CD4-positive, alpha-beta memory T cell (primary cell): ENCODE measurements around the gene CASP8AP2. TPM values are rescaled to one million over a fixed set of nuclear protein-coding genes. Genes with fewer than 3 reads are reported as not detected.
"Not testable (repeated sequence)": the region's sequence is repeated elsewhere in the genome, so short reads cannot be mapped to it uniquely, and the experiment has no call there.

Source experiments
- CTCF ChIA-PET: fragments of 350-600 bp; sonication (Branson Sonifier 250); formaldehyde crosslinking; loops from one replicate; lab custom pipeline; 2021; ENCODE audit warnings: inconsistent platforms; ENCODE audit not compliant: partially characterized antibody; lab: Charles Lee
- POLR2A ChIA-PET: fragments of 350-600 bp; sonication (Branson Sonifier 250); formaldehyde crosslinking; loops from one replicate; lab custom pipeline; 2021; ENCODE audit not compliant: partially characterized antibody; lab: Charles Lee
- DNase-seq, 5 donors: peaks; one replicate each; pipeline versions ENCODE4 v3.0.0 to v3.0.0-alpha.2; 2020 to 2022; ENCODE audit warnings: mixed read lengths in 1 of 5
- H3K27ac ChIP-seq: one replicate; pipeline ENCODE4 v1.7.0; 2013; ENCODE audit warnings: low read depth, low read length
- H3K27me3 ChIP-seq: 2 replicates; pipeline ENCODE4 v1.7.0; 2013; ENCODE audit warnings: mild to moderate bottlenecking, low read length, moderate library complexity; ENCODE audit not compliant: insufficient read depth
- H3K36me3 ChIP-seq: 2 replicates; pipeline ENCODE4 v1.7.0; 2013; ENCODE audit warnings: mild to moderate bottlenecking, low read length, moderate library complexity; ENCODE audit not compliant: insufficient read depth
- H3K4me1 ChIP-seq: 2 replicates; pipeline ENCODE4 v1.7.0; 2013; ENCODE audit warnings: mild to moderate bottlenecking, low read length, moderate library complexity; ENCODE audit not compliant: insufficient read depth
- H3K4me3 ChIP-seq, 2 donors: one replicate each; pipeline ENCODE4 v1.7.0; 2013; ENCODE audit warnings: low read length in 2 of 2, mild to moderate bottlenecking in 1 of 2
- H3K9me3 ChIP-seq, 2 donors: one replicate each; pipeline ENCODE4 v1.7.0; 2013; ENCODE audit warnings: low read length in 2 of 2, control low read depth in 1 of 2; ENCODE audit not compliant: control insufficient read depth in 1 of 2
- H3K27ac Mint-ChIP-seq, 7 donors: one replicate each; pipeline ENCODE4 v1.8.0; 2020 to 2021; ENCODE audit warnings: mixed read lengths in 7 of 7, mild to moderate bottlenecking in 6 of 7, inconsistent platforms in 3 of 7, moderate library complexity in 3 of 7
- H3K27me3 Mint-ChIP-seq, 2 donors: one replicate each; pipeline ENCODE4 v1.8.0; 2020 to 2021; ENCODE audit warnings: mixed read lengths in 2 of 2
- H3K36me3 Mint-ChIP-seq, 2 donors: one replicate each; pipeline ENCODE4 v1.8.0; 2020 to 2021; ENCODE audit warnings: mixed read lengths in 2 of 2, inconsistent platforms in 1 of 2, mild to moderate bottlenecking in 1 of 2
- H3K4me1 Mint-ChIP-seq, 4 donors: one replicate each; pipeline ENCODE4 v1.8.0; 2020 to 2021; ENCODE audit warnings: mixed read lengths in 4 of 4, mild to moderate bottlenecking in 1 of 4
- H3K4me3 Mint-ChIP-seq, 8 donors: one replicate each; pipeline ENCODE4 v1.8.0; 2020 to 2021; ENCODE audit warnings: mixed read lengths in 8 of 8, mild to moderate bottlenecking in 7 of 8, moderate library complexity in 6 of 8, inconsistent platforms in 3 of 8
- H3K9me3 Mint-ChIP-seq, 8 donors: one replicate each; pipeline ENCODE4 v1.8.0; 2020 to 2021; ENCODE audit warnings: mixed read lengths in 8 of 8, mild to moderate bottlenecking in 5 of 8, inconsistent platforms in 3 of 8, moderate library complexity in 1 of 8
- intact Hi-C: fragments of 100-400 bp; cut with micrococcal nuclease; formaldehyde crosslinking; loops from one replicate; pipeline ENCODE4 v1.15.1; 2023
- polyA plus RNA-seq, 2 donors: library from polyadenylated mRNA; unstranded; fragments of 300-500 nt; fragmentation: Illumina TruSeq; gene quantifications; one replicate each; pipeline ENCODE4 v1.2.3, GENCODE V29; 2021
- total RNA-seq, 2 experiments: library from RNA; stranded (reverse); gene quantifications; one replicate each; pipeline ENCODE4 v1.2.3, GENCODE V29; 2021

CASP8AP2 gene
- total and polyA plus RNA-seq, 4 experiments from 2014 or later = 33.9 to 61.7 (median 60.0) TPM

GRCh38 chr6:89894169-89894568 lies 64.5 kb downstream of the CASP8AP2 start, which contains the start of gene GJA10:
TSS of gene GJA10 (plus strand) at chr6:89894469. CDS start at chr6:89894469, 0 bp downstream.
- no peaks in the 10 kb centered on the region for H3K36me3 ChIP-seq
- H3K4me3 Mint-ChIP-seq = no peak within 1 kb of the TSS
- no peak for DNase-seq

DNA sequence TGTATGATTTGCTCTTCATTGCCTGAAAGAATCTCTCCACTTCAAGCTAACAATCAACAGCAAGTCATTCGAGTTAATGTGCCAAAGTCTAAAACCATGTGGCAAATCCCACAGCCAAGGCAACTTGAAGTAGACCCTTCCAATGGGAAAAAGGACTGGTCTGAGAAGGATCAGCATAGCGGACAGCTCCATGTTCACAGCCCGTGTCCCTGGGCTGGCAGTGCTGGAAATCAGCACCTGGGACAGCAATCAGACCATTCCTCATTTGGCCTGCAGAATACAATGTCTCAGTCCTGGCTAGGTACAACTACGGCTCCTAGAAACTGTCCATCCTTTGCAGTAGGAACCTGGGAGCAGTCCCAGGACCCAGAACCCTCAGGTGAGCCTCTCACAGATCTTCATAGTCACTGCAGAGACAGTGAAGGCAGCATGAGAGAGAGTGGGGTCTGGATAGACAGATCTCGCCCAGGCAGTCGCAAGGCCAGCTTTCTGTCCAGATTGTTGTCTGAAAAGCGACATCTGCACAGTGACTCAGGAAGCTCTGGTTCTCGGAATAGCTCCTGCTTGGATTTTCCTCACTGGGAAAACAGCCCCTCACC lies 65.7 kb downstream of the CASP8AP2 start:
- CTCF ChIA-PET = interaction anchor here (0.6 kb wide), 1 partner anchor 36 kb away, joined by 3 read pairs; no protein-coding TSS in a partner anchor
- POLR2A ChIA-PET = no interaction called here

More at GRCh38 chr6:89894169-89894568, 64.5 kb downstream of the CASP8AP2 start, which contains the start of gene GJA10:
- H3K27me3 ChIP-seq = peaks cover 8% of the 10 kb centered on the region
- POLR2A ChIA-PET = no interaction called here
- Mint-ChIP-seq H3K9me3 (peaks cover 0 to 2% (median 0%) of the 10 kb centered on the region in 8 donors), H3K27me3 (peaks cover 29 to 35% of the 10 kb centered on the region in 2 donors), H3K36me3 (no peaks in the 10 kb centered on the region), H3K27ac (no peak within 1 kb of the TSS), H3K4me1 (peaks cover 0 to 3% (median 0%) of the 10 kb centered on the region in 4 donors)
- intact Hi-C loops = no loop called here
- H3K4me1 ChIP-seq = no peaks in the 10 kb centered on the region
- H3K4me3 ChIP-seq = no peak within 1 kb of the TSS
- H3K27ac ChIP-seq = no peak within 1 kb of the TSS
- CTCF ChIA-PET = no interaction called here
- no peaks in the 10 kb centered on the region for H3K9me3 ChIP-seq

GRCh38 chr6:89910001-89910901 lies 80.6 kb downstream of the CASP8AP2 start:
- H3K9me3 ChIP-seq, H3K36me3 ChIP-seq, H3K27ac Mint-ChIP-seq, H3K4me1 Mint-ChIP-seq, POLR2A ChIA-PET, H3K27me3 ChIP-seq, DNase-seq, H3K9me3 Mint-ChIP-seq, H3K27ac ChIP-seq, H3K27me3 Mint-ChIP-seq, H3K4me3 ChIP-seq, CTCF ChIA-PET, H3K36me3 Mint-ChIP-seq, intact Hi-C loops, H3K4me1 ChIP-seq: not testable (repeated sequence)
- H3K4me3 Mint-ChIP-seq = peak overlapping the region in 1 of 8 donors; percentile 41

More for the DNA sequence above, 65.7 kb downstream of the CASP8AP2 start:
- Histone ChIP-seq H3K4me3 (no peak overlapping the region), H3K27ac (no peak overlapping the region), H3K36me3 (no peaks in the 10 kb centered on the region), H3K27me3 (peaks cover 8% of the 10 kb centered on the region), H3K4me1 (no peaks in the 10 kb centered on the region), H3K9me3 (no peaks in the 10 kb centered on the region)
- H3K36me3 Mint-ChIP-seq = no peaks in the 10 kb centered on the region
- H3K9me3 Mint-ChIP-seq = peaks cover 0 to 2% (median 0%) of the 10 kb centered on the region in 8 donors
- DNase-seq = peak in 1 of 5 donors; percentile 4
- H3K4me3 Mint-ChIP-seq = no peak overlapping the region
- intact Hi-C loops = no loop called here
- H3K27me3 Mint-ChIP-seq = peaks cover 30 to 36% of the 10 kb centered on the region in 2 donors
- no peak overlapping the region for H3K27ac Mint-ChIP-seq
- peaks cover 0 to 3% (median 0%) of the 10 kb centered on the region in 4 donors for H3K4me1 Mint-ChIP-seq

GRCh38 chr6:89910902-89911240 lies 81.2 kb downstream of the CASP8AP2 start:
- no peaks in the 10 kb centered on the region for H3K4me1 ChIP-seq
- Mint-ChIP-seq H3K36me3 (peaks cover 0 to 4% of the 10 kb centered on the region in 2 donors), H3K27ac (no peak overlapping the region), H3K27me3 (peaks cover 2 to 4% of the 10 kb centered on the region in 2 donors), H3K4me1 (no peaks in the 10 kb centered on the region), H3K4me3 (no peak overlapping the region), H3K9me3 (peaks cover 0 to 12% (median 5%) of the 10 kb centered on the region in 8 donors)
- ChIA-PET CTCF (no interaction called here), POLR2A (no interaction called here)
- H3K27ac ChIP-seq = no peak overlapping the region
- no peak for DNase-seq
- no peak overlapping the region for H3K4me3 ChIP-seq
- intact Hi-C loops = no loop called here
- no peaks in the 10 kb centered on the region for H3K9me3 ChIP-seq
- no peaks in the 10 kb centered on the region for H3K27me3 ChIP-seq
- H3K36me3 ChIP-seq = no peaks in the 10 kb centered on the region

GRCh38 chr6:89916136-89916920 lies 86.6 kb downstream of the CASP8AP2 start:
- H3K4me3 Mint-ChIP-seq = no peak overlapping the region
- H3K27ac ChIP-seq = no peak overlapping the region
- H3K27me3 Mint-ChIP-seq = peaks cover 2 to 4% of the 10 kb centered on the region in 2 donors
- no peaks in the 10 kb centered on the region for H3K36me3 ChIP-seq
- H3K4me1 ChIP-seq = no peaks in the 10 kb centered on the region
- H3K9me3 Mint-ChIP-seq = peaks cover 7 to 30% (median 20%) of the 10 kb centered on the region in 8 donors
- peaks cover 8 to 17% of the 10 kb centered on the region in 2 donors for H3K36me3 Mint-ChIP-seq
- no peaks in the 10 kb centered on the region for H3K27me3 ChIP-seq
- ChIA-PET POLR2A (no interaction called here), CTCF (no interaction called here)
- peaks cover 0 to 2% (median 0%) of the 10 kb centered on the region in 4 donors for H3K4me1 Mint-ChIP-seq
- DNase-seq = no peak
- no peaks in the 10 kb centered on the region for H3K9me3 ChIP-seq
- H3K4me3 ChIP-seq = no peak overlapping the region
- intact Hi-C loops = no loop called here
- H3K27ac Mint-ChIP-seq = no peak overlapping the region

- intact Hi-C loops = no loop called here
- H3K4me3 Mint-ChIP-seq = no peak overlapping the region
- peaks cover 8 to 17% of the 10 kb centered on the region in 2 donors for H3K36me3 Mint-ChIP-seq
- Histone ChIP-seq H3K36me3 (no peaks in the 10 kb centered on the region), H3K9me3 (no peaks in the 10 kb centered on the region), H3K4me3 (no peak overlapping the region), H3K4me1 (no peaks in the 10 kb centered on the region), H3K27me3 (no peaks in the 10 kb centered on the region), H3K27ac (no peak overlapping the region)
- peaks cover 0 to 2% (median 0%) of the 10 kb centered on the region in 4 donors for H3K4me1 Mint-ChIP-seq
- H3K9me3 Mint-ChIP-seq = peaks cover 7 to 30% (median 20%) of the 10 kb centered on the region in 8 donors
- H3K27me3 Mint-ChIP-seq = peaks cover 2 to 3% of the 10 kb centered on the region in 2 donors
- no peak overlapping the region for H3K27ac Mint-ChIP-seq
- no peak for DNase-seq
- CTCF ChIA-PET = no interaction called here
- POLR2A ChIA-PET = no interaction called here
Observed at GRCh38 chr6:89917216-89917615, 87.5 kb downstream of the CASP8AP2 start.
